ENCODE results near the gene KIF26A.

DNA sequence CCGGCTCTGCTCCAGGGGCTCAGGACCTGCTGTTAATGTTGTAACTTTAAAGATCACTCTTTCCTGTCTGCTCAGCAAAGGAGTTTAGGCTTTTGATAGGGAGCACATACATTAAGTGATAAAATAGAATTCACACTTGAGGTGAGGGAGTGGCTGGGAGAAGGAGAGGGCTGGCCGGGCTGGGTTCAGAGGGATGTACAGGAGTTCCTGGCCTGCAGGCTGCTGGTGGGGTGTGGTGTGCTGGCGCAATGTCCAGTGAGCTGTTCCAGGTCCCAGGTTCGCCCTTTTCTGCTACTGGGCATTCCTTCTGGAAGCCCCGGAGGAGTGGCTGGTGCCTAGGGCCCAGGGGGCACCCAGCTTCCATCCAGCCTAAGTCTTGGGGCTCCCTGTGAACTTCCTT lies 17.8 kb downstream of the KIF26A start:
- TF ChIP-seq POLR2A (IDR thresholded peaks at IDR 0.05) (no peak), CTCF (IDR thresholded peaks at IDR 0.05) (no peak)
